HepG2 (cell line): ENCODE data around the gene CDK13. TPM values are rescaled to one million over a fixed set of nuclear protein-coding genes. Genes with fewer than 3 reads are reported as not detected.

Experiments used
- ATF7-NPFF ChIP-seq: sonication (generic); formaldehyde crosslinking; IDR thresholded peaks from 2 replicates; pipeline ENCODE4 v1.8.1; 2023; ENCODE audit warnings: mild to moderate bottlenecking, low read depth, missing genetic modification reagents, moderate library complexity
- BHLHE40 ChIP-seq: IDR thresholded peaks from 2 replicates; pipeline ENCODE4 v1.6.1; 2011; ENCODE audit warnings: low read length, improper control_type of control experiment
- CCDC6 ChIP-seq: sonication (generic); formaldehyde crosslinking; IDR thresholded peaks from 2 replicates; pipeline ENCODE4 v1.8.1; 2022; ENCODE audit warnings: mild to moderate bottlenecking, missing genetic modification reagents, moderate library complexity
- CEBPB ChIP-seq: IDR thresholded peaks from 2 replicates; pipeline ENCODE4 v1.6.1; 2011; ENCODE audit warnings: low read depth, low read length, improper control_type of control experiment, borderline replicate concordance
- ETS1 ChIP-seq: sonication (generic); formaldehyde crosslinking; IDR thresholded peaks from 2 replicates; pipeline ENCODE4 v1.4.0; 2020; ENCODE audit warnings: missing genetic modification reagents
- GZF1 ChIP-seq: sonication (generic); formaldehyde crosslinking; IDR thresholded peaks from 2 replicates; pipeline ENCODE4 v1.5.1; 2020; ENCODE audit warnings: mild to moderate bottlenecking, missing genetic modification reagents
- HNF4A ChIP-seq: sonication (generic); formaldehyde crosslinking; IDR thresholded peaks from 2 replicates; pipeline ENCODE4 v1.4.0; 2020; ENCODE audit warnings: missing genetic modification reagents
- MAF1 ChIP-seq: sonication (generic); formaldehyde crosslinking; IDR thresholded peaks from 2 replicates; pipeline ENCODE4 v1.5.0; 2020; ENCODE audit warnings: missing genetic modification reagents, borderline replicate concordance
- MAFK ChIP-seq, 2 experiments: IDR thresholded peaks in 1 of 2; conservative IDR thresholded peaks in 1 of 2; 2 replicates each; pipeline ENCODE4 v1.6.1; 2011; ENCODE audit warnings: improper control_type of control experiment in 2 of 2, low read length in 2 of 2
- MATR3 ChIP-seq: sonication (generic); formaldehyde crosslinking; IDR thresholded peaks from 2 replicates; pipeline ENCODE4 v1.4.0; 2020; ENCODE audit warnings: missing genetic modification reagents
- RBFOX2 ChIP-seq: fragments of 200-400 bp; formaldehyde crosslinking; IDR thresholded peaks from 2 replicates; pipeline ENCODE4 v1.6.1; 2017; ENCODE audit warnings: low read depth, mild to moderate bottlenecking, low read length
- THYN1 ChIP-seq: sonication (generic); formaldehyde crosslinking; IDR thresholded peaks from 2 replicates; pipeline ENCODE4 v1.8.1; 2023; ENCODE audit warnings: low read depth, mild to moderate bottlenecking, moderate library complexity, missing genetic modification reagents, borderline replicate concordance
- ZBTB10 ChIP-seq: sonication (generic); formaldehyde crosslinking; IDR thresholded peaks from 2 replicates; pipeline ENCODE4 v1.4.0; 2020; ENCODE audit warnings: missing genetic modification reagents, borderline replicate concordance
- ZBTB39 ChIP-seq: sonication (generic); formaldehyde crosslinking; IDR thresholded peaks from 2 replicates; pipeline ENCODE4 v1.5.0; 2020; ENCODE audit warnings: missing genetic modification reagents
- ZNF280B ChIP-seq: sonication (generic); formaldehyde crosslinking; IDR thresholded peaks from 2 replicates; pipeline ENCODE4 v1.5.0; 2020; ENCODE audit warnings: missing genetic modification reagents, mild to moderate bottlenecking, borderline replicate concordance
- ZNF367 ChIP-seq: sonication (generic); formaldehyde crosslinking; IDR thresholded peaks from 2 replicates; pipeline ENCODE4 v1.4.0; 2020; ENCODE audit warnings: missing genetic modification reagents, borderline replicate concordance
- ZNF383 ChIP-seq: sonication (generic); formaldehyde crosslinking; IDR thresholded peaks from 2 replicates; pipeline ENCODE4 v1.4.0; 2020; ENCODE audit warnings: missing genetic modification reagents, mild to moderate bottlenecking, borderline replicate concordance
- ZNF562 ChIP-seq: sonication (generic); formaldehyde crosslinking; IDR thresholded peaks from 2 replicates; pipeline ENCODE4 v1.8.0; 2022; ENCODE audit warnings: missing genetic modification reagents, borderline replicate concordance
- ZNF605 ChIP-seq: sonication (generic); formaldehyde crosslinking; IDR thresholded peaks from 2 replicates; pipeline ENCODE4 v1.8.0; 2022; ENCODE audit warnings: mild to moderate bottlenecking, missing genetic modification reagents
- ZNF674 ChIP-seq: sonication (generic); formaldehyde crosslinking; IDR thresholded peaks from 2 replicates; pipeline ENCODE4 v1.5.0; 2020; ENCODE audit warnings: low read depth, mild to moderate bottlenecking, missing genetic modification reagents
- polyA plus RNA-seq, 8 experiments: library from polyadenylated mRNA; depleted of rRNA in 3 of 8; stranded (reverse) in 7 of 8; unstranded in 1 of 8; fragments of >200 nt; fragmentation: Illumina TruSeq in 4 of 8; extraction: Trizol in 4 of 8; gene quantifications; 2 replicates each; pipeline versions ENCODE4 v1.2.1 to v1.2.3, GENCODE V29; 2011 to 2016; ENCODE audit warnings: low read depth in 4 of 8, missing spikeins in 1 of 8, mixed read lengths in 1 of 8; ENCODE audit not compliant: insufficient read depth in 1 of 8
- total RNA-seq, 5 experiments: library from RNA; depleted of rRNA; stranded (reverse); fragments of >200 nt; fragmentation: Illumina TruSeq; extraction: Trizol; gene quantifications; 2 replicates each; pipeline ENCODE4 v1.2.3, GENCODE V29; 2016; ENCODE audit warnings: low read depth in 1 of 5

Gene CDK13
- total and polyA plus RNA-seq, 2 of the 13 experiments (the other 11 are each of a cell fraction or from before 2014, with no cell fraction given) = 21.0 to 40.9 TPM

GRCh38 chr7:39951226-39952194 is 1.5 kb downstream of the CDK13 start (continued):
- TF ChIP-seq ZNF280B (CRISPR knock-in tag) (peak; percentile 46; the same call in 1 of the 2 replicates), HNF4A (CRISPR knock-in tag) (0 out of 2 replicates have a peak, but pooled peaks have one; percentile 8), ZNF674 (CRISPR knock-in tag) (no peak), GZF1 (CRISPR knock-in tag) (no peak), ZNF562 (CRISPR knock-in tag) (no peak), CCDC6 (CRISPR knock-in tag) (0 out of 2 replicates have a peak, but pooled peaks have one; percentile 15), BHLHE40 (no peak), ATF7-NPFF (CRISPR knock-in tag) (no peak), ZBTB10 (CRISPR knock-in tag) (peak; percentile 61; the same call in 1 of the 2 replicates), MATR3 (CRISPR knock-in tag) (no peak), ETS1 (CRISPR knock-in tag) (no peak), ZNF383 (CRISPR knock-in tag) (no peak), ZNF605 (CRISPR knock-in tag) (peak; percentile 38; the same call in 1 of the 2 replicates), MAFK (conservative IDR thresholded peaks at IDR 0.05 in 1 of 2, IDR thresholded peaks at IDR 0.05 in 1 of 2; ENCODE audit: low read length in 2 of 2) (no peak), ZBTB39 (0 out of 2 replicates have a peak, but pooled peaks have one; percentile 22), MAF1 (no peak), RBFOX2 (0 out of 2 replicates have a peak, but pooled peaks have one; percentile 51), CEBPB (no peak), THYN1 (CRISPR knock-in tag) (no peak), ZNF367 (CRISPR knock-in tag) (no peak)
